Spleen (tissue), 11 donors: Measurements from ENCODE around the gene ZNF714. TPM values are rescaled to one million over a fixed set of nuclear protein-coding genes. Genes with fewer than 3 reads are reported as not detected.

Source experiments
- DNase-seq: peaks from one replicate; pipeline ENCODE4 v3.0.0-alpha.2; 2020
- H3K27ac ChIP-seq, 8 donors: fragments of 200-600 bp; sonication (generic) in 7 of 8; 1 replicate in 4 of 8; 2 replicates in 4 of 8; pipeline versions ENCODE4 v1.5.0 to v1.8.0; 2016 to 2021; ENCODE audit warnings: inconsistent platforms in 4 of 8, mild to moderate bottlenecking in 4 of 8, moderate library complexity in 1 of 8
- H3K27me3 ChIP-seq, 7 donors: fragments of 200-600 bp; sonication (generic) in 6 of 7; replicated peaks in 1 of 7; 1 replicate in 4 of 7; 2 replicates in 3 of 7; pipeline versions ENCODE4 v1.5.0 to v1.8.0; 2016 to 2021; ENCODE audit warnings: inconsistent platforms in 3 of 7, mild to moderate bottlenecking in 1 of 7
- H3K36me3 ChIP-seq, 6 donors: fragments of 200-600 bp; sonication (generic) in 5 of 6; 1 replicate in 4 of 6; 2 replicates in 2 of 6; pipeline versions ENCODE4 v1.5.0 to v1.8.0; 2016 to 2021; ENCODE audit warnings: inconsistent platforms in 2 of 6
- H3K4me1 ChIP-seq, 6 donors: fragments of 200-600 bp; sonication (generic) in 5 of 6; 1 replicate in 3 of 6; 2 replicates in 3 of 6; pipeline versions ENCODE4 v1.5.0 to v1.8.0; 2016 to 2021; ENCODE audit warnings: inconsistent platforms in 3 of 6
- H3K4me3 ChIP-seq, 8 donors: fragments of 200-600 bp; sonication (generic) in 7 of 8; 1 replicate in 4 of 8; 2 replicates in 4 of 8; pipeline versions ENCODE4 v1.5.0 to v1.8.0; 2016 to 2021; ENCODE audit warnings: inconsistent platforms in 4 of 8, mild to moderate bottlenecking in 4 of 8, moderate library complexity in 2 of 8
- H3K9me3 ChIP-seq, 8 donors: fragments of 200-600 bp; sonication (generic) in 7 of 8; 1 replicate in 4 of 8; 2 replicates in 4 of 8; pipeline versions ENCODE4 v1.5.0 to v1.8.0; 2016 to 2021; ENCODE audit warnings: inconsistent platforms in 4 of 8
- CTCF ChIP-seq, 11 experiments: fragments of 200-600 bp in 7 of 11; fragments of 450-650 bp in 4 of 11; sonication (generic) in 4 of 11; IDR thresholded peaks in 8 of 11; conservative IDR thresholded peaks in 3 of 11; 1 replicate in 7 of 11; 2 replicates in 4 of 11; pipeline versions ENCODE4 v1.4.0 to v1.8.0; 2016 to 2021; ENCODE audit warnings: antibody characterized with exemption in 11 of 11, inconsistent platforms in 4 of 11, mild to moderate bottlenecking in 1 of 11
- POLR2A ChIP-seq, 3 donors: fragments of 450-650 bp; IDR thresholded peaks; one replicate each; pipeline ENCODE4 v1.5.1; 2017; ENCODE audit warnings: antibody characterized with exemption in 3 of 3, mild to moderate bottlenecking in 1 of 3
- POLR2AphosphoS5 ChIP-seq, 3 donors: sonication (generic); formaldehyde crosslinking; IDR thresholded peaks; one replicate each; pipeline ENCODE4 v1.5.1; 2017; ENCODE audit warnings: antibody characterized with exemption in 3 of 3
- WGBS, 5 donors: extraction: QIAGEN DNeasy Blood & Tissue Kit in 3 of 5; methylation state at CpG; one replicate each; pipeline versions ENCODE4 v1.1.5 to v1.1.7; 2013 to 2018; 5-methylcytosine and 5-hydroxymethylcytosine counted together
- intact Hi-C: fragments of 100-400 bp; cut with DNase I; formaldehyde crosslinking; loops from one replicate; pipeline ENCODE4 v1.15.0; 2023; ENCODE audit warnings: low total_unique reads
- polyA plus RNA-seq, 3 donors: library from polyadenylated mRNA; stranded (reverse); fragments of 200-250 nt; gene quantifications; one replicate each; pipeline ENCODE4 v1.2.1, GENCODE V29; 2013
- small RNA-seq, 4 donors: library from RNA; depleted of rRNA; stranded (forward); fragments of <200 nt; gene quantifications; one replicate each; pipeline ENCODE3, GENCODE V24; 2016
- total RNA-seq, 7 donors: library from RNA; depleted of rRNA in 3 of 7; stranded (reverse); fragments of >200 nt in 3 of 7; fragmentation: NEBNext Ultra II Directional in 4 of 7; extraction: Animal tissue kit (Norgen Biotek cat#: 25700) in 4 of 7; gene quantifications; one replicate each; pipeline versions ENCODE4 v1.1.0 to v1.2.1, GENCODE V29; 2016 to 2021
- donor health status: healthy with polysubstance abuse.
- donor health status: DM: no; HTN: no; CAD: no; lungs with moderate emphysema.
- donor health status: DM: no; HTN: no; CAD: no.
- donor health status: Bipolar disorder and iron deficiency.
- donor health status: healthy.
- donor health status: DM: no; HTN: no; CAD: no.
- donor health status: DM: yes; HTN: yes; CAD: no.

Gene ZNF714
- total and polyA plus RNA-seq, 10 donors: 1.2 to 23.7 (median 8.1) TPM

- TF ChIP-seq POLR2AphosphoS5 (IDR thresholded peaks at IDR 0.05) (no peak), POLR2A (IDR thresholded peaks at IDR 0.05) (no peak), CTCF (IDR thresholded peaks at IDR 0.05 in 8 of 11, conservative IDR thresholded peaks at IDR 0.05 in 3 of 11) (no peak)
- no peak for DNase-seq
- Histone ChIP-seq H3K27ac (no peak overlapping the region), H3K4me3 (no peak overlapping the region), H3K36me3 (peaks cover 0 to 98% (median 57%) of the 10 kb centered on the region in 6 donors), H3K9me3 (peaks cover 0 to 6% (median 0%) of the 10 kb centered on the region in 8 donors), H3K4me1 (no peaks in the 10 kb centered on the region), H3K27me3 (no peaks in the 10 kb centered on the region)
- intact Hi-C loops: no loop called here
- 86 to 98% (median 93%) methylated on average over 2 of the region's 2 CpGs for WGBS, 5 donors
Measured at GRCh38 chr19:21166436-21166835, 84.4 kb downstream of the ZNF714 start.

Small RNA genes lying within 50 kb of the gene (small RNA-seq; reads per million reads assigned to genes)
- gene RNA5SP469: 0.07 to 0.21 (median 0.10) reads per million in 4 donors

Other genes with a start within 250 kb of the ZNF714 start
- gene ZNF85, start 159.0 kb upstream of the ZNF714 start, total RNA-seq: 10 to 100 TPM in 4 of 7 donors, 1 to 10 TPM in 3; 6.4 to 18.5 (median 11.4) TPM
- gene ZNF85, start 159.0 kb upstream of the ZNF714 start, polyA plus RNA-seq: 10 to 100 TPM in 1 of 3 donors, 1 to 10 TPM in 2; 4.6 to 13.8 (median 7.7) TPM
- 10 to 100 TPM; 20.3 to 32.4 (median 26.0) TPM for gene ZNF430, start 61.5 kb upstream of the ZNF714 start, total RNA-seq
- 1 to 10 TPM; 3.3 to 5.5 (median 3.9) TPM for gene ZNF430, start 61.5 kb upstream of the ZNF714 start, polyA plus RNA-seq
- 10 to 100 TPM; 18.2 to 33.5 (median 22.2) TPM for gene ZNF431, start 59.8 kb downstream of the ZNF714 start, total RNA-seq
- 10 to 100 TPM in 1 of 3 donors, 1 to 10 TPM in 2; 8.8 to 13.2 (median 9.2) TPM for gene ZNF431, start 59.8 kb downstream of the ZNF714 start, polyA plus RNA-seq
- 10 to 100 TPM; 18.8 to 42.7 (median 22.9) TPM for gene ZNF708, start 247.2 kb downstream of the ZNF714 start, total RNA-seq
- 1 to 10 TPM; 4.9 to 7.0 (median 5.1) TPM for gene ZNF708, start 247.2 kb downstream of the ZNF714 start, polyA plus RNA-seq